ENCODE results near the gene KBTBD13. TPM values are rescaled to one million over a fixed set of nuclear protein-coding genes. Genes with fewer than 3 reads are reported as not detected.

Gene KBTBD13
- total RNA-seq, 1 experiment from 2014 or later, result not detected

GRCh38 chr15:65058394-65059368 is 17.9 kb upstream of the KBTBD13 start:
- ChIA-PET CTCF (interaction anchor here (0.6 to 1.3 kb wide), 4 partner anchors 26 to 1803 kb away, joined by 3 to 4 read pairs (median 3); no protein-coding TSS in a partner anchor), POLR2A (interaction anchor here (0.6 kb wide), 1 partner anchor 16 kb away, joined by 3 read pairs; no protein-coding TSS in a partner anchor)
- H3K4me1 Mint-ChIP-seq (ENCODE audit: insufficient read depth, unreplicated experiment), result peaks cover 4% of the 10 kb centered on the region
- BruUV-seq (replicated peaks), result no TSS peak
- no peak overlapping the region for H3K27ac Mint-ChIP-seq (ENCODE audit: low read depth, unreplicated experiment)
- intact Hi-C loops (cut with micrococcal nuclease), result loop anchor here (10.0 kb wide), 1 partner anchor 326 kb away; no protein-coding TSS in a partner anchor
- no peak for DNase-seq (ENCODE audit: unreplicated experiment)
- H3K4me3 Mint-ChIP-seq (ENCODE audit: unreplicated experiment), result no peak overlapping the region
- no peaks in the 10 kb centered on the region for H3K9me3 Mint-ChIP-seq (ENCODE audit: unreplicated experiment)
- H3K27me3 Mint-ChIP-seq (ENCODE audit: insufficient read depth, unreplicated experiment), result no peaks in the 10 kb centered on the region
- TF ChIP-seq CTCF (IDR thresholded peaks at IDR 0.05; ENCODE audit: unreplicated experiment), result no peak
- H3K36me3 Mint-ChIP-seq (ENCODE audit: insufficient read depth, unreplicated experiment), result no peaks in the 10 kb centered on the region

DNA sequence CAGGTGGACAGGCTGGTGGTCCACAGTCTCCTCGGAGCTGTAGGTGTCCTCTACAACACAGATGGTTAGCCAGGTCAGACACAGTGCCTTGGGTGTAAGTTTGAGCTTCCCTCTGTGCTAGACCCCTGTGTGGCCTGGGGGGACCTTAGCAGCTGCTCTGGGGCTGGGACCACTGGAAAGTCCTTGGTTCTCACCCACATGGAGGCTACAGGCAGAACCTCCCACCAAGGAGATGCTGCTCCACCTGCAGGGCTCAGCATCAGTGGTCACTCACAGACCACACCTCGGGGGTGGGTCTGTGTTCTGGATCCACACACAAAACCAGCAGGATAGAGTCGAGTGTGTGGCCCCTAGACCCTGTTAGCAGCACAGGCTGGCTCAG is 17.2 kb upstream of the KBTBD13 start:
- ChIA-PET POLR2A (interaction anchor here (0.6 kb wide), 1 partner anchor 15 kb away, joined by 3 read pairs; no protein-coding TSS in a partner anchor), CTCF (interaction anchor here (0.6 to 0.7 kb wide), 3 partner anchors 26 to 1802 kb away, joined by 3 read pairs; no protein-coding TSS in a partner anchor)
- H3K27ac Mint-ChIP-seq (ENCODE audit: low read depth, unreplicated experiment), result no peak overlapping the region
- no TSS peak for BruUV-seq (replicated peaks)
- no peak for TF ChIP-seq CTCF (IDR thresholded peaks at IDR 0.05; ENCODE audit: unreplicated experiment)
- H3K4me1 Mint-ChIP-seq (ENCODE audit: insufficient read depth, unreplicated experiment), result peaks cover 4% of the 10 kb centered on the region
- H3K4me3 Mint-ChIP-seq (ENCODE audit: unreplicated experiment), result no peak overlapping the region
- H3K27me3 Mint-ChIP-seq (ENCODE audit: insufficient read depth, unreplicated experiment), result no peaks in the 10 kb centered on the region
- DNase-seq (ENCODE audit: unreplicated experiment), result no peak
- no peaks in the 10 kb centered on the region for H3K9me3 Mint-ChIP-seq (ENCODE audit: unreplicated experiment)
- intact Hi-C loops (cut with micrococcal nuclease), result loop anchor here (10.0 kb wide), 1 partner anchor 325 kb away; no protein-coding TSS in a partner anchor
- H3K36me3 Mint-ChIP-seq (ENCODE audit: insufficient read depth, unreplicated experiment), result no peaks in the 10 kb centered on the region

- no TSS peak for BruUV-seq (replicated peaks)
- H3K4me3 Mint-ChIP-seq (ENCODE audit: unreplicated experiment), result no peak overlapping the region
- H3K4me1 Mint-ChIP-seq (ENCODE audit: insufficient read depth, unreplicated experiment), result peaks cover 4% of the 10 kb centered on the region
- H3K27ac Mint-ChIP-seq (ENCODE audit: low read depth, unreplicated experiment), result no peak overlapping the region
- ChIA-PET POLR2A (no interaction called here), CTCF (interaction anchor here (0.6 to 0.9 kb wide), 4 partner anchors 25 to 1558 kb away, joined by 3 read pairs; no protein-coding TSS in a partner anchor)
- intact Hi-C loops (cut with micrococcal nuclease), result loop anchor here (10.0 kb wide), 1 partner anchor 325 kb away; no protein-coding TSS in a partner anchor
- no peaks in the 10 kb centered on the region for H3K27me3 Mint-ChIP-seq (ENCODE audit: insufficient read depth, unreplicated experiment)
- TF ChIP-seq CTCF (IDR thresholded peaks at IDR 0.05; ENCODE audit: unreplicated experiment), result no peak
- H3K9me3 Mint-ChIP-seq (ENCODE audit: unreplicated experiment), result no peaks in the 10 kb centered on the region
- no peak for DNase-seq (ENCODE audit: unreplicated experiment)
- no peaks in the 10 kb centered on the region for H3K36me3 Mint-ChIP-seq (ENCODE audit: insufficient read depth, unreplicated experiment)
Observed at GRCh38 chr15:65059931-65060596, 16.5 kb upstream of the KBTBD13 start.
